Hepatocyte (in vitro differentiated cells): Measurements from ENCODE around the gene TECPR1. TPM values are rescaled to one million over a fixed set of nuclear protein-coding genes. Genes with fewer than 3 reads are reported as not detected.

Experiments
- DNase-seq: peaks from one replicate; pipeline ENCODE4 v3.0.0-alpha.2; 2016; ENCODE audit warnings: low spot score
- H2AFZ ChIP-seq: fragments of 200-600 bp; sonication (generic); 2 replicates; pipeline ENCODE4 v1.6.0; 2016; ENCODE audit warnings: antibody characterized with exemption, mild to moderate bottlenecking
- H3K27ac ChIP-seq: fragments of 200-600 bp; sonication (generic); 2 replicates; pipeline ENCODE4 v1.5.1; 2016; ENCODE audit warnings: mild to moderate bottlenecking
- H3K27me3 ChIP-seq: fragments of 200-600 bp; sonication (generic); 2 replicates; pipeline ENCODE4 v1.6.1; 2016
- H3K36me3 ChIP-seq: fragments of 200-600 bp; sonication (generic); replicated peaks from 2 replicates; pipeline ENCODE4 v1.5.1; 2016; ENCODE audit warnings: low read depth; ENCODE audit not compliant: insufficient read depth
- H3K4me1 ChIP-seq: fragments of 200-600 bp; sonication (generic); 2 replicates; pipeline ENCODE4 v1.5.1; 2016; ENCODE audit warnings: mild to moderate bottlenecking, moderate library complexity; ENCODE audit not compliant: insufficient read depth
- H3K4me2 ChIP-seq: fragments of 200-600 bp; sonication (generic); 2 replicates; pipeline ENCODE4 v1.6.0; 2016
- H3K4me3 ChIP-seq: fragments of 200-600 bp; sonication (generic); 2 replicates; pipeline ENCODE4 v1.5.1; 2016; ENCODE audit warnings: mild to moderate bottlenecking
- H3K79me2 ChIP-seq: fragments of 200-600 bp; sonication (generic); 2 replicates; pipeline ENCODE4 v1.6.0; 2017; ENCODE audit warnings: mild to moderate bottlenecking
- H3K9me2 ChIP-seq: fragments of 200-600 bp; sonication (generic); replicated peaks from 2 replicates; pipeline ENCODE4 v1.6.0; 2017; ENCODE audit warnings: mild to moderate bottlenecking; ENCODE audit not compliant: insufficient read depth
- H3K9me3 ChIP-seq: fragments of 200-600 bp; sonication (generic); 2 replicates; pipeline ENCODE4 v1.5.1; 2016; ENCODE audit warnings: low read depth, mild to moderate bottlenecking
- H4K20me1 ChIP-seq: fragments of 200-600 bp; sonication (generic); 2 replicates; pipeline ENCODE4 v1.6.0; 2016; ENCODE audit warnings: mild to moderate bottlenecking; ENCODE audit not compliant: insufficient read depth, poor library complexity, severe bottlenecking
- CTCF ChIP-seq: fragments of 200-600 bp; sonication (generic); IDR thresholded peaks from 2 replicates; pipeline ENCODE4 v1.5.1; 2016; ENCODE audit warnings: antibody characterized with exemption, mild to moderate bottlenecking; ENCODE audit not compliant: poor library complexity
- EZH2 ChIP-seq: fragments of 200-600 bp; sonication (generic); IDR thresholded peaks from 2 replicates; pipeline ENCODE4 v1.6.1; 2016; ENCODE audit warnings: antibody characterized with exemption, mild to moderate bottlenecking, borderline replicate concordance
- EZH2phosphoT487 ChIP-seq: fragments of 200-600 bp; sonication (generic); IDR thresholded peaks from one replicate; pipeline ENCODE4 v1.6.1; 2018; ENCODE audit warnings: antibody characterized with exemption, mild to moderate bottlenecking, low read depth, moderate library complexity; ENCODE audit not compliant: unreplicated experiment, severe bottlenecking
- WGBS: methylation state at CpG from one replicate; pipeline ENCODE4 v1.1.6; 2016; ENCODE audit warnings: low lambda C conversion rate; ENCODE audit errors: missing lambda C conversion rate; 5-methylcytosine and 5-hydroxymethylcytosine counted together
- polyA plus RNA-seq: library from polyadenylated mRNA; unstranded; fragments of >200 nt; fragmentation: Nextera tagmentation; extraction: Ambion mirVana; gene quantifications from 2 replicates; pipeline ENCODE4 v1.2.1, GENCODE V29; 2016
- total RNA-seq: library from RNA; depleted of rRNA; stranded (reverse); fragments of >200 nt; gene quantifications from 2 replicates; pipeline ENCODE4 v1.2.3, GENCODE V29; 2014

Gene TECPR1
- total and polyA plus RNA-seq, 2 experiments from 2014 or later, result 9.8 to 10.7 TPM

GRCh38 chr7:98276241-98276761, 24.3 kb upstream of the TECPR1 start:
- no peaks in the 10 kb centered on the region for H3K9me2 ChIP-seq
- no peak overlapping the region for H2AFZ ChIP-seq
- 43% methylated on average over 5 of the region's 5 CpGs for WGBS
- peak; percentile 68 for DNase-seq
- H3K27me3 ChIP-seq, result no peaks in the 10 kb centered on the region
- peak overlapping the region; percentile 27 for H3K4me2 ChIP-seq
- peak overlapping the region; percentile 78 for H3K27ac ChIP-seq
- no peak overlapping the region for H3K4me3 ChIP-seq
- H3K36me3 ChIP-seq, result no peaks in the 10 kb centered on the region
- H3K4me1 ChIP-seq, result peaks cover 15% of the 10 kb centered on the region
- H3K9me3 ChIP-seq, result no peaks in the 10 kb centered on the region
- H4K20me1 ChIP-seq, result no peaks in the 10 kb centered on the region
- peak; percentile 53 for TF ChIP-seq EZH2phosphoT487
- no peak for TF ChIP-seq CTCF
- no peaks in the 10 kb centered on the region for H3K79me2 ChIP-seq

- no peaks in the 10 kb centered on the region for H3K9me2 ChIP-seq
- WGBS, result 96% methylated on average over 3 of the region's 3 CpGs
- DNase-seq, result no peak
Observed at GRCh38 chr7:98267303-98267702, 15.3 kb upstream of the TECPR1 start.

GRCh38 chr7:98266840-98267239, 14.8 kb upstream of the TECPR1 start:
- TF ChIP-seq CTCF (peak; percentile 29), EZH2 (no peak)
- H3K36me3 ChIP-seq, result no peaks in the 10 kb centered on the region
- H2AFZ ChIP-seq, result no peak overlapping the region
- no peak for DNase-seq
- 50% methylated on average over 2 of the region's 2 CpGs for WGBS
- no peaks in the 10 kb centered on the region for H3K27me3 ChIP-seq
- no peaks in the 10 kb centered on the region for H4K20me1 ChIP-seq
- H3K9me3 ChIP-seq, result no peaks in the 10 kb centered on the region
- H3K27ac ChIP-seq, result no peak overlapping the region
- H3K4me3 ChIP-seq, result no peak overlapping the region
- no peak overlapping the region for H3K4me2 ChIP-seq
- H3K4me1 ChIP-seq, result no peaks in the 10 kb centered on the region
- no peaks in the 10 kb centered on the region for H3K79me2 ChIP-seq
- no peaks in the 10 kb centered on the region for H3K9me2 ChIP-seq

More at GRCh38 chr7:98267303-98267702, 15.3 kb upstream of the TECPR1 start:
- Histone ChIP-seq H3K4me2 (no peak overlapping the region), H3K4me3 (no peak overlapping the region), H3K9me3 (no peaks in the 10 kb centered on the region), H2AFZ (no peak overlapping the region), H4K20me1 (no peaks in the 10 kb centered on the region), H3K4me1 (no peaks in the 10 kb centered on the region), H3K27ac (no peak overlapping the region), H3K79me2 (no peaks in the 10 kb centered on the region), H3K36me3 (no peaks in the 10 kb centered on the region), H3K27me3 (no peaks in the 10 kb centered on the region)
- no peak for TF ChIP-seq EZH2
- TF ChIP-seq EZH2phosphoT487, result no peak
- no peak for TF ChIP-seq CTCF

- Histone ChIP-seq H3K27ac (no peak overlapping the region), H3K4me2 (no peak overlapping the region), H3K9me2 (no peaks in the 10 kb centered on the region), H2AFZ (no peak overlapping the region), H3K4me3 (no peak overlapping the region), H3K36me3 (no peaks in the 10 kb centered on the region), H3K9me3 (no peaks in the 10 kb centered on the region), H3K4me1 (no peaks in the 10 kb centered on the region), H3K27me3 (no peaks in the 10 kb centered on the region), H4K20me1 (no peaks in the 10 kb centered on the region), H3K79me2 (no peaks in the 10 kb centered on the region)
- TF ChIP-seq EZH2phosphoT487 (no peak), EZH2 (no peak), CTCF (no peak)
- no peak for DNase-seq
- 61% methylated on average over 5 of the region's 5 CpGs for WGBS
Observed at GRCh38 chr7:98265841-98266271, 13.8 kb upstream of the TECPR1 start.
